ENCODE results near the gene CUBN. TPM values are rescaled to one million over a fixed set of nuclear protein-coding genes. Genes with fewer than 3 reads are reported as not detected.
A peak's percentile ranks its signal among the peaks of the same experiment; 100 is the strongest.

The CUBN gene
- total RNA-seq, 8 experiments from 2014 or later = 0.58 to 23.2 (median 1.4) TPM

DNA sequence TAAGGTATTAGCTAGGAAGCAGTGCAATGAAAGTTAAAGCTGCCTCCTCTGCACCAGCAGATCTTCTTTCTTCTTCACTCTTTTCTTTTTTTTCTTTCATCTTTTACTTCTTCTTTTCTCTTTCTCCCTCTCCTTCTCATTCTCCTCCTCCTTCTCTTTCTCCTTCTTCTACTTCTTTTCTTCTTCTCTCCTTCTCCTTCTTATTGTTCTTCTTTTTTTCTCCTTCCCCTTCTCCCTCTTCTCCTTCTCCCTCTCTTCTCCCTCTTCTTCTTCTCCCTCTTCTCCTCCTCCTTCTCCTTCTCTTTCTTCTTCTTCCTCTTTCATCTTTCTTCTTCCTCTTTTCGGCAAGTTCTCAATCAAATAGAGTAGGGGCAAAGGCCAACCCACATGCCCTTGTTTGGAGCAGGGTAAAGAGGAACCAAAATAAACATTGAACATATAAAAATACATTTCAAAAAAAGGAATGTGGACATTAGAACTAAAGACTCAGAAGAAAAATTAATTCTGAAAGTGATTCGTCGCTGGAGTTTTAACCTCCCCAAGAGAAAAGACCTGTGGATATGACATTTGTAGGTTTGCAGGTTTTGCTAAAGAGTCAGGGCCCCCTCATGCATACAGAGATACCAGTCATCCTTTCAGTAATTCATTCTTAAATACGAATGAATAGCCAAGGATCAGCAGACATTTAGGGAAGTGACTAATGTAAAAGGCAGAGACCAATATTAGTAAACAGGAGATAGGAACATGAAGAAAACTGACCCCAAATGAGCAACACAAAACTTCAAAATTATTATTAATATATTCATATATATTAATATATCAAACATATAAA lies 219.4 kb downstream of the CUBN start:
- Histone ChIP-seq H3K4me3 (no peak overlapping the region), H3K27ac (peak overlapping the region; percentile 26 to 50), H3K4me1 (replicated peaks in 1 of 2) (peaks cover 18 to 24% of the 10 kb centered on the region in 2 donors)
- whole genome bisulfite sequencing, 10 experiments = 53 to 100% (median 84%) methylated on average over 2 to 4 of the region's 4 CpGs
- in situ Hi-C loops (cut with MboI; ENCODE audit: low pct_unique_long_range_greater_than_20kb in 2 of 9, low sequenced_read_pairs in 9 of 9, unreplicated experiment in 9 of 9) = no loop called here
- ATAC-seq (replicated peaks in 6 of 8) = no peak

DNA sequence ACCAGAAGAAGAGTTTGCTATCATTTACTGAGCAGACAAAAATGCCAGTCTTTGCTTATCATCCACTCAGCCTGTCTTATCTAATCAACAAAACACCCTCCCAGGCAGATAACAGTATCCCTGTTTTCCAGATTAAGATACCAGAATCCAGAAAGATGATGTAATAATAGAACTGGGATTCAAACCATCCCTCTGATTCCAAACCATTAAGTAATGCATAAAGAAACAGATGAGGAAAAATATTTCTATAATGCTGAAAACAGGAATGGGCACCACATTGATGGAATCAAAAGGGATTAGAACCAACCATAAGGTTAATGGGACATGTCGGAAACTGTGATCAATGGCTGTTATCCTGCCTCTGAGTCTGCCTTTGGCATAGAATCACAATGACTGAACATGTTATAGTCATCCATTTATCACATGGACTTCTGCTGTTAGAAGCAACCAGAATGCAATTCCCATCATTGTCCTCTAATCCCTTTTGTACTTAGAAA lies 220.3 kb downstream of the CUBN start:
- ATAC-seq (replicated peaks in 6 of 8) = peak in 5 of 8 experiments; percentile 76 to 93 (median 79)
- in situ Hi-C loops (cut with MboI; ENCODE audit: low pct_unique_long_range_greater_than_20kb in 2 of 9, low sequenced_read_pairs in 9 of 9, unreplicated experiment in 9 of 9) = no loop called here
- Histone ChIP-seq H3K27ac (no peak overlapping the region), H3K4me1 (replicated peaks in 1 of 2) (peaks cover 18 to 24% of the 10 kb centered on the region in 2 donors), H3K4me3 (no peak overlapping the region)
- WGBS, 10 experiments = 29 to 100% (median 58%) methylated on average over 1 of the region's 1 CpG; no CpG with 5 or more reads in 4 of the 10 experiments

DNA sequence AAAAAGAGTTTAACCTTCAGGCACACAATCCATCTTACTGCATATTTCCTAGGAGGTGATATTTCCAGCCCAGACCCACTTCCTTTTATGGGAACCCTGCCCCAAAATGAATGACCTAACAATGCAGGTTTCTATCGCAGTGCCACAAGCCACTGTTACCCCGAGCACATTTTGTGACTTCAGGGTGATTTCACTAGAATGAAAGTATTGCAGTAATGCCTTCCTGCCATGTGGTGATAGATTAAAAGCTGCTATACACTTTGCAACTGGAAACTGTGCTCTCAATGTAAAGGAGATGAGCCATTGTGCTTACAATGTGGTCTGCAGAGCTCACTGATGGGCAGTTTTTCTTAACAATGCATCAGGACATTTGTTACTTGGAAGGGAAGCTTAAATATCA lies 221.9 kb downstream of the CUBN start:
- Histone ChIP-seq H3K27ac (no peak overlapping the region), H3K4me3 (no peak overlapping the region), H3K4me1 (replicated peaks in 1 of 2) (peaks cover 18 to 24% of the 10 kb centered on the region in 2 donors)
- WGBS, 10 experiments = 57 to 100% (median 67%) methylated on average over 1 to 2 of the region's 2 CpGs; no CpG with 5 or more reads in 3 of the 10 experiments
- ATAC-seq (replicated peaks in 6 of 8) = peak in 5 of 8 experiments; percentile 27 to 70 (median 59)
- in situ Hi-C loops (cut with MboI; ENCODE audit: low pct_unique_long_range_greater_than_20kb in 2 of 9, low sequenced_read_pairs in 9 of 9, unreplicated experiment in 9 of 9) = no loop called here

DNA sequence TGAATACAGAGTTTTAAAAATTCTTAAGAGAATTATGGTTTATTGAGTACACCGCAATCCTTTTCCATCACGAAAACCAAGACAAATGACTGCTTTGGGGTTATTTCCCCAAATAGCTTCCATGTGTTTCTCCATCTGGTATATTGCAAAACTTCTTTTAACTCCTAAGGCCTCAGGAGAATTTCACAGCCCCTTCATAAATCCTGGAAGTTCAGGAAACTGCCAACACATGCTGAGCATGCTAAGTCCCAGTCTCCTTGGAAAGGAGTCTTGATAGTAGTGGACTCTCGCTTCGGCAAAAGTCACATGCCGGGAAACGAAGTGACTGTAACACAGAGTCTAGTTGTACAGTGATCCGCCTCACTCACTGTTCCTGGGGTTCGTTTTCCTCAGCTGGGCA lies 224.3 kb downstream of the CUBN start:
- Histone ChIP-seq H3K27ac (no peak overlapping the region), H3K4me3 (no peak overlapping the region), H3K4me1 (replicated peaks in 1 of 2) (peaks cover 16 to 24% of the 10 kb centered on the region in 2 donors)
- WGBS, 10 experiments = 40 to 100% (median 86%) methylated on average over 1 to 6 of the region's 8 CpGs; no CpG with 5 or more reads in 1 of the 10 experiments
- in situ Hi-C loops (cut with MboI; ENCODE audit: low pct_unique_long_range_greater_than_20kb in 2 of 9, low sequenced_read_pairs in 9 of 9, unreplicated experiment in 9 of 9) = no loop called here
- ATAC-seq (replicated peaks in 6 of 8) = no peak

DNA sequence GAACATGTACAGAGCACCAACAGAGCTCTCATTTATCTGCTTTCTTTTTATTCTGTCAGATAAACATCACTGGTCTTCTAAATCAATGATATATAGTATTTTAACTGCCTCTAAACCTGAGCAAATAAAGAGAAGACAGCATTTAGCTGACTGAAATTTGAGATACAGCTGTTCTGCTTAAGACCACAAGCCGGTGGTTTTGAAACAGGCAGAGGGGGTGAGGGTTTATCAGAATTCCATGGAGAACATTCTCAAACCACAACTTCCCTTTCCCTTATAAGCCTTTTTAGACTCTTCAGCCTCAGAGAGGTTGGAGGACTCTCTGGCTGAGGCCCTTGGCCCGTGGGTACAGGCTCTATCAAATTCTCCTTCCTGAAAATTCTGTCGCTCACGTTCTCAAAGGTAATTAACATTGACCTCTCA lies 225.0 kb downstream of the CUBN start:
- H3K27ac ChIP-seq = no peak overlapping the region
- ATAC-seq (replicated peaks in 6 of 8) = no peak
- H3K4me1 ChIP-seq (replicated peaks in 1 of 2) = peaks cover 10 to 17% of the 10 kb centered on the region in 2 donors
- no peak overlapping the region for H3K4me3 ChIP-seq
- 20 to 91% (median 51%) methylated on average over 1 to 4 of the region's 4 CpGs; no CpG with 5 or more reads in 1 of the 10 experiments for WGBS, 10 experiments
- in situ Hi-C loops (cut with MboI; ENCODE audit: low pct_unique_long_range_greater_than_20kb in 2 of 9, low sequenced_read_pairs in 9 of 9, unreplicated experiment in 9 of 9) = no loop called here

DNA sequence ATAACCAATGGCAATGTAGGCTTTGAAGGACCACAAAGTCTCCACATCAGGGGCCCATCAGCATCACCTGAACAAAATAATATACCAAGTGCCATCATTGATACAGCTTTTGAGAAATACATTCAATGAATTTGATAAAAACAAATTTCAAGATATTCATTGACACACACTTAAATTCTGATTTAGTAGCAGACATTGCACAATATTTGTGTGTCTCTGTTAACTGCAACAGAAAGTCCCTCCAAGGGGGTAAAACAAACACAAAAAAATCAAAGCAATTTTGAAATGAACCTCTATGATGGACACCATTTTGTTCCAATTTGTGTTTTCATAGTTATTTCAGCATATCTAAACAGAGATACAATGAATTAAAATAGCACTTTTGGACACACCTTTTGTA lies 225.6 kb downstream of the CUBN start:
- no peak for ATAC-seq (replicated peaks in 6 of 8)
- H3K4me1 ChIP-seq (replicated peaks in 1 of 2) = peaks cover 9 to 11% of the 10 kb centered on the region in 2 donors
- in situ Hi-C loops (cut with MboI; ENCODE audit: low pct_unique_long_range_greater_than_20kb in 2 of 9, low sequenced_read_pairs in 9 of 9, unreplicated experiment in 9 of 9) = no loop called here
- no peak overlapping the region for H3K27ac ChIP-seq
- no peak overlapping the region for H3K4me3 ChIP-seq

DNA sequence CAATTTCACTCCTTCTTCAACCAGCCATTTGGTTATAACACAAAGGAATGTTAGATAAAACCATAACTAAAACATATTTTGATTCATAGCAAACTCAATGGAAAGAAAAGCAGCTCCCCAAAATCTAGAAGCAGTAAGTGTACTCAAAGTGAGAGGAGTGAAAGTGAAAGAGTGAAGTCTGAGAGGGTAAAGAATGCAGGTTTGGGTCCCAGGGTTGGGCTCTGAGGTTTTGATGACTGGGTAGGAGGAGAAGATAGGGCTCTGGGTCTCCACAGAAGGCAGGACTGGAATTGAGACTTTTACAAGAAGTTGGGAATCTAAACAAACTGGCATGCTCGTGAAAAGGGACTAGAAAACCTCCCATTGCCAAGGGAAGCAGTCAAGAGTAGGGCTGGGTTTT lies 227.0 kb downstream of the CUBN start:
- in situ Hi-C loops (cut with MboI; ENCODE audit: low pct_unique_long_range_greater_than_20kb in 2 of 9, low sequenced_read_pairs in 9 of 9, unreplicated experiment in 9 of 9) = no loop called here
- no peak overlapping the region for H3K27ac ChIP-seq
- H3K4me3 ChIP-seq = no peak overlapping the region
- peaks cover 3 to 7% of the 10 kb centered on the region in 2 donors for H3K4me1 ChIP-seq (replicated peaks in 1 of 2)
- no peak for ATAC-seq (replicated peaks in 6 of 8)
- WGBS, 10 experiments = 80 to 100% (median 100%) methylated on average over 1 of the region's 1 CpG; no CpG with 5 or more reads in 2 of the 10 experiments

DNA sequence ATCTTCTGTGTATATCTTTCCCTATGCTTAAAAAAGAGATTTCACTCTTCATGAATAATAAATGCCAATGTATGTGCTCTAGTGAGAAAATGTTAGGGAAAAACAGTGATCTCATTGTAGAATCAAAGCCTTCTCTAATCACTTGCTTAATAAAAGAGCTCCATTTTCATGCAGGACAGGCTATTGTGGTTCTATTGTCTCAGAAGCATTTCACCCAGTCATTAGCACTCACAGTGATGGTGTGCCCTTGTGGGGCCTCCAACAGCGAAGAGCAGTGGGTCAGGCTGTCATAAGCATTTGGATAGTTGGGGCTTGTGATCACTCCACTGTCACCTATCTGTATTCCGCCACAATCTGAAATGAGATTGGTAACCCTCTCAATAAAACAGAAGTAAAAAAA lies 228.5 kb downstream of the CUBN start:
- Histone ChIP-seq H3K4me1 (replicated peaks in 1 of 2) (no peaks in the 10 kb centered on the region), H3K27ac (no peak overlapping the region), H3K4me3 (no peak overlapping the region)
- in situ Hi-C loops (cut with MboI; ENCODE audit: low pct_unique_long_range_greater_than_20kb in 2 of 9, low sequenced_read_pairs in 9 of 9, unreplicated experiment in 9 of 9) = no loop called here
- peak in 4 of 8 experiments; percentile 60 to 66 (median 64) for ATAC-seq (replicated peaks in 6 of 8)
- 0 to 100% (median 86%) methylated on average over 1 of the region's 2 CpGs; no CpG with 5 or more reads in 5 of the 10 experiments for WGBS, 10 experiments

DNA sequence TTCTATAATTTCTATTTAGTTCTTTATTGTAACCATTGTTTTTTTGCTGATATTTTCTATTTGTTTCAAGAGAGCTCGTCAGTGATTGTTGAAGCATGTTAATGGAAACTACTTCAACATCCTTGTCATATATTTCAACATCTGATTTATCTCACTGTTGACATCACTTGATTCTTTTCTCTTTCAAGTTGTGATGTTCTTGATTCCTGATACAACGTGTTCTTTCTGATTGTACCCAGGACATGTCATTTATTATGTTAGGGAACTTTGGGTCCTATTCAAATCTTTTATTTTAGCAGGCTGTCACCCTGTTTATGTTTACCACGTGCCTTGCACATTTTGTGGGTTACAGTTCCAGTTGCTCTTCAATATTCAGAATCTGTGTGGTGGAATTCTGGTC lies 232.6 kb downstream of the CUBN start:
- Histone ChIP-seq H3K4me3 (no peak overlapping the region), H3K4me1 (replicated peaks in 1 of 2) (peaks cover 0 to 5% of the 10 kb centered on the region in 2 donors), H3K27ac (no peak overlapping the region)
- ATAC-seq (replicated peaks in 6 of 8) = no peak
- WGBS, 10 experiments = 41 to 96% (median 85%) methylated on average over 1 to 3 of the region's 3 CpGs
- in situ Hi-C loops (cut with MboI; ENCODE audit: low pct_unique_long_range_greater_than_20kb in 2 of 9, low sequenced_read_pairs in 9 of 9, unreplicated experiment in 9 of 9) = no loop called here

DNA sequence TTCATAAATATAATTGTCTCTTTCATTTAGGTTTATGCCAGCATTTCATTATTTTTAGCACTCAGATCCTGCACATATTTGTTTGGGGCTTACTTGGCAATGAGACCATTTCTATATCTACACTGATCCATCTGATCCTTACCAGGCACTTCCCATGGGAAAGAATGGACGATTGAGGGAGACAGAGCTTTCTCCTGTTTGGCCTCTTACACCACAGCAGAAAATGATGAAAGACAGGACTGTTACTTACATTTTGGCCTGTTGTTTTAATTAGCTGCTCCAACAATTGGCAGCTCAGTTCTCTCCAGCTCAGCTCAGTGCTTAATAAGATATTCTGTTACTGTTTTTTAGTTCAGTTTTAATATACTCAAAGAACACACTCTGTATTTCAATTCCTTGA lies 234.8 kb downstream of the CUBN start:
- Histone ChIP-seq H3K4me1 (replicated peaks in 1 of 2) (peaks cover 3 to 10% of the 10 kb centered on the region in 2 donors), H3K4me3 (no peak overlapping the region), H3K27ac (no peak overlapping the region)
- 17 to 100% (median 83%) methylated on average over 1 of the region's 1 CpG; no CpG with 5 or more reads in 3 of the 10 experiments for WGBS, 10 experiments
- ATAC-seq (replicated peaks in 6 of 8) = no peak
- in situ Hi-C loops (cut with MboI; ENCODE audit: low pct_unique_long_range_greater_than_20kb in 2 of 9, low sequenced_read_pairs in 9 of 9, unreplicated experiment in 9 of 9) = no loop called here

DNA sequence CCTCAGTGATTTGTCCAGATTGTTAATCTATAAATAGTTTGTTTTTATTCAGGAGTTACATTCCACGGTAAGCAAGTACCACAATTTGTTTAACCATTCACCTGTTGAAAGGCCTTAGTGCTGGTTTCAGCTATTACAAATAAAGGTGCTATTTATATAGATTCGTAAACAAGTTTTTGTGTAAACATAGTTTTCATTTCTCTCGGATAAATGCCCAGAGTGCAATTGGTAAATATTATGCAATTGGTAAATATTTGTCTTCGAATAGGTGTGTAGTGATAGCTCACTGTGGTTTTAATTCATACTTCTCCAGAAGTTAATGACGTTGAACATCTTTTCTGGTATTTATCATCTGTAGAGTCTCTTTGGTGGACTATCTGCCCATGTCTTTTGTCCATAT lies 235.9 kb downstream of the CUBN start:
- no peak for ATAC-seq (replicated peaks in 6 of 8)
- WGBS, 10 experiments = 63 to 100% (median 87%) methylated on average over 3 to 5 of the region's 5 CpGs
- no peak overlapping the region for H3K27ac ChIP-seq
- H3K4me3 ChIP-seq = no peak overlapping the region
- peaks cover 3 to 10% of the 10 kb centered on the region in 2 donors for H3K4me1 ChIP-seq (replicated peaks in 1 of 2)
- in situ Hi-C loops (cut with MboI; ENCODE audit: low pct_unique_long_range_greater_than_20kb in 2 of 9, low sequenced_read_pairs in 9 of 9, unreplicated experiment in 9 of 9) = no loop called here

DNA sequence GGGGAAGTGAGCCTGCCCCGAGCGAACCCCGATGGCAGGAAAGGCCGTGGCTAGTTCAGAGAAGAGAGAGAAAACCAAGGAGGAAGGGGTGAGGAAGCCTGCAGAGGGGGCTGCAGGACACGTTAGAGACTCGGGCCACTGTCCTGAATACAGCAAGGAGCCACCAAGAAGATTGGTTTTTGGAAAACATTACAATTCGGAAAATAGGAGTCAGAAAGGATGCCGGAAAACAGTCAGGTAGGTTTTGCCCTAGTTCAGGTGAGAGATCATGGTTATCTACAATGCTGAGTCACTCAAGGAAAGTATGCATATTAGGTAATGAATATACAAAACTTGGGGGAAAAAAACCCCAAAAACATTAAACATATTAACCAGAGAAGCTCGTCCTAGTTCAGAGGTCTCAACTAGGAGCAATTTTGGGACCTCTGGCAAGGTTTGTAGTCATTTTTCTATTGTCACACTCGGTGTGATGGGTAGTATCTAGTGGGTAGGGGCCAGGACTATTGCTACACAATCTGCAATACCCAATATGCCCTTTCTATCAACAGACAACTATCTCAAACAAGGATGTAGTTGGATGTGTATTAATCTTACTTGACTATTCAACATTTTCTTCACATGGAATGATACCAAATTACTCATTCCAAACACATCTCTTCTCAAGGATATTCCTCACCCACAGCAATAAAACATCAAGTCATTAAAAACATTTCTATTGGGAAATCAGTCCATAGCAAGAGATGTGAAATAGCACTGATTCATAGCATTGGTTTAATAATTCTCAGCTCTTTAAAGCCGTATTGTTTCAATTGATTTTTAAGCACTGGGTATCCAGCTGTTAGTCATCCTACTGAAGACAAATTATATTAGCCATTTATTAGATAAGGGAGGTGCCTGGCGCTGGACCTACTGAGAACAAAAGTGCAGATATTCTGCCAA lies 238.0 kb downstream of the CUBN start:
- H3K4me3 ChIP-seq = peak overlapping the region in 1 of 5 donors; percentile 30
- H3K27ac ChIP-seq = peak overlapping the region in 1 of 2 donors; percentile 42
- H3K4me1 ChIP-seq (replicated peaks in 1 of 2) = peaks cover 3 to 10% of the 10 kb centered on the region in 2 donors
- 5 to 73% (median 31%) methylated on average over 2 to 10 of the region's 12 CpGs for WGBS, 10 experiments
- in situ Hi-C loops (cut with MboI; ENCODE audit: low pct_unique_long_range_greater_than_20kb in 2 of 9, low sequenced_read_pairs in 9 of 9, unreplicated experiment in 9 of 9) = no loop called here
- ATAC-seq (replicated peaks in 6 of 8) = peak; percentile 59 to 92 (median 89)

DNA sequence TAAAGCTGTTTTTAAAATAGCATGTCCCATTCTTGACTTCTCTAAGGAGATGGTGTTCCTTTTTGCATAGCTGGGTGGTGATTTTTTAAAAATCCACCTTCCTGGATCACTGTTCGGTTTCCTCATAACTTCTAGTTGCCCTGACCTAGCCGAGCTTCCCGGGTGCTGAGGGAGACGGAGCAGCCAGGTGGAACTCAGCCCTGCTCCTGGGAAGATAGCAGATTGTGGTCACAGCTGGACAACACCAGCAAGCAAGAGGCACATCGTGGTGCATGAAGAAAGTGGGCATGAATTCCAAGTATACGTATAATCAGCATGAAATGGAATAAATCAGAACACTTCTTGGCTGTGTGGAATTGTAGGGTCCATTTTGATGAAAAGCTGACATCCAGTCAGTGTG lies 238.9 kb downstream of the CUBN start:
- no peak overlapping the region for H3K4me3 ChIP-seq
- no peak for ATAC-seq (replicated peaks in 6 of 8)
- 71 to 100% (median 92%) methylated on average over 1 to 6 of the region's 6 CpGs; no CpG with 5 or more reads in 2 of the 10 experiments for WGBS, 10 experiments
- H3K4me1 ChIP-seq (replicated peaks in 1 of 2) = peaks cover 3 to 10% of the 10 kb centered on the region in 2 donors
- H3K27ac ChIP-seq = no peak overlapping the region
- in situ Hi-C loops (cut with MboI; ENCODE audit: low pct_unique_long_range_greater_than_20kb in 2 of 9, low sequenced_read_pairs in 9 of 9, unreplicated experiment in 9 of 9) = no loop called here
